PC-3 (cell line): ENCODE measurements around the gene FZD10. TPM values are rescaled to one million over a fixed set of nuclear protein-coding genes. Genes with fewer than 3 reads are reported as not detected.

Experiments
- ATAC-seq: fragments of 200-7000 bp; cut with Tn5 transposase; 2 replicates; pipeline ENCODE4 v1.9.1; 2020; ENCODE audit warnings: mild to moderate bottlenecking, moderate library complexity
- BruUV-seq: library from RNA; stranded (reverse); fragments of 400-500 nt; replicated peaks from 2 replicates; lab custom pipeline; 2021; lab: Mats Ljungman, UMichigan
- CTCF ChIA-PET: fragments of 300-600 bp; sonication (Branson Sonifier 250); formaldehyde crosslinking; loops from one replicate; lab custom pipeline; 2022; ENCODE audit warnings: antibody characterized with exemption; lab: Charles Lee
- POLR2A ChIA-PET: fragments of 300-600 bp; sonication (Branson Sonifier 250); formaldehyde crosslinking; loops from one replicate; lab custom pipeline; 2022; ENCODE audit warnings: antibody characterized with exemption; ENCODE audit not compliant: unreplicated experiment; lab: Charles Lee
- DNase-seq: peaks from one replicate; pipeline ENCODE4 v3.0.0-alpha.2; 2015
- H2AFZ ChIP-seq: fragments of 300-600 bp; sonication (generic); 2 replicates; pipeline ENCODE4 v1.6.0; 2016; ENCODE audit warnings: antibody characterized with exemption, low read length
- H3F3A ChIP-seq: fragments of 300-600 bp; sonication (generic); one replicate; pipeline ENCODE4 v1.6.0; 2017; ENCODE audit warnings: antibody characterized with exemption, low read length, control low read depth, mild to moderate bottlenecking; ENCODE audit not compliant: unreplicated experiment
- H3K27ac ChIP-seq: fragments of 300-600 bp; sonication (generic); 2 replicates; pipeline ENCODE4 v1.5.1; 2016; ENCODE audit warnings: mild to moderate bottlenecking, low read length
- H3K27me3 ChIP-seq: fragments of 300-600 bp; sonication (generic); 2 replicates; pipeline ENCODE4 v1.6.1; 2016; ENCODE audit warnings: low read length, mixed read lengths
- H3K36me3 ChIP-seq: fragments of 300-600 bp; sonication (generic); 2 replicates; pipeline ENCODE4 v1.6.1; 2016; ENCODE audit warnings: low read depth, mixed run types, low read length, mixed read lengths
- H3K4me1 ChIP-seq: fragments of 300-600 bp; sonication (generic); 2 replicates; pipeline ENCODE4 v1.5.1; 2016; ENCODE audit warnings: low read length; ENCODE audit not compliant: insufficient read depth
- H3K4me2 ChIP-seq: fragments of 300-600 bp; sonication (generic); 2 replicates; pipeline ENCODE4 v1.6.0; 2016; ENCODE audit warnings: low read length
- H3K4me3 ChIP-seq: fragments of 300-600 bp; sonication (generic); 2 replicates; pipeline ENCODE4 v1.5.1; 2016; ENCODE audit warnings: mild to moderate bottlenecking, low read length, mixed read lengths
- H3K79me2 ChIP-seq: fragments of 300-600 bp; sonication (generic); 2 replicates; pipeline ENCODE4 v1.6.1; 2017; ENCODE audit warnings: low read length, mixed read lengths
- H3K9ac ChIP-seq: fragments of 300-600 bp; sonication (generic); 2 replicates; pipeline ENCODE4 v1.6.0; 2016; ENCODE audit warnings: mild to moderate bottlenecking, low read length
- H3K9me2 ChIP-seq: fragments of 300-600 bp; sonication (generic); replicated peaks from 2 replicates; pipeline ENCODE4 v1.6.1; 2016; ENCODE audit warnings: mixed run types, low read length, mixed read lengths
- H3K9me3 ChIP-seq: fragments of 300-600 bp; sonication (generic); 2 replicates; pipeline ENCODE4 v1.6.1; 2016; ENCODE audit warnings: low read length, mixed read lengths
- H4K20me1 ChIP-seq: fragments of 300-600 bp; sonication (generic); 2 replicates; pipeline ENCODE4 v1.6.1; 2016; ENCODE audit warnings: low read length, mixed read lengths
- EZH2 ChIP-seq: fragments of 300-600 bp; sonication (generic); IDR thresholded peaks from one replicate; pipeline ENCODE4 v1.6.1; 2017; ENCODE audit warnings: antibody characterized with exemption, mild to moderate bottlenecking, low read length; ENCODE audit not compliant: unreplicated experiment
- EZH2phosphoT487 ChIP-seq: fragments of 300-600 bp; sonication (generic); IDR thresholded peaks from 2 replicates; pipeline ENCODE4 v1.6.1; 2018; ENCODE audit warnings: mild to moderate bottlenecking, antibody characterized with exemption, low read length, borderline replicate concordance
- intact Hi-C: fragments of 100-400 bp; cut with micrococcal nuclease; formaldehyde crosslinking; loops from 2 replicates; pipeline ENCODE4 v1.9.0; 2023
- total RNA-seq: library from RNA; depleted of rRNA; stranded (reverse); fragments of >200 nt; gene quantifications from 2 replicates; pipeline ENCODE4 v1.2.3, GENCODE V29; 2014
- TF ChIP-seq, protein P1 (sequence below): fragments of 300-600 bp; sonication (generic); conservative IDR thresholded peaks from 2 replicates; pipeline ENCODE4 v1.5.1; 2017; ENCODE audit warnings: antibody characterized with exemption, low read depth, mild to moderate bottlenecking, low read length

The FZD10 gene
- total RNA-seq, 1 experiment from 2014 or later: not detected

DNA sequence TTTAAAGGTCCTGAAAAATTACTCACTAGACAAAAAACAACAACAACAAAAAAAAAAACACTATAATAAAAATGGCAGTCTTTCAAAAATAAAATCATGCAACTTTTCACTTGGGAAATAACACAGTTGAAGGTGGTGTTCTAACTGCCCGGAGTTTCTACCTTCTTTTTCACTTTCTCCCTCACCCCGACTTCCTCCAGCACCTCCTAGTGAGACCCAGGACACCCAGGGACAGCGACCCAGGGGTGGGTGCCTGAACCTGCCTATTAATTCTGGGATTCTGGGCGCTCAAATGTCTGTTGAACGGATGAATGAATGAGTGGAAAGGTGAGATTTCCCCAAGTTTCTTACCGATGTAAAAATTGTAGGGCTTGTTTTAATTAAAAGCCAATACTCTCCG is 2.0 kb upstream of the FZD10 start:
- H3K9me2 ChIP-seq: no peaks in the 10 kb centered on the region
- no TSS peak for BruUV-seq
- no peak for DNase-seq
- H3K79me2 ChIP-seq: no peaks in the 10 kb centered on the region
- no peaks in the 10 kb centered on the region for H3K36me3 ChIP-seq
- no peak for ATAC-seq
- ChIA-PET POLR2A (no interaction called here), CTCF (no interaction called here)
- H2AFZ ChIP-seq: no peak overlapping the region
- peaks cover 36% of the 10 kb centered on the region; the same call in 1 of the 2 replicates for H3K27me3 ChIP-seq
- intact Hi-C loops: no loop called here
- no peaks in the 10 kb centered on the region for H4K20me1 ChIP-seq
- H3K9ac ChIP-seq: no peak overlapping the region
- H3K9me3 ChIP-seq: no peaks in the 10 kb centered on the region
- no peaks in the 10 kb centered on the region for H3K4me1 ChIP-seq
- TF ChIP-seq, protein P1, sequence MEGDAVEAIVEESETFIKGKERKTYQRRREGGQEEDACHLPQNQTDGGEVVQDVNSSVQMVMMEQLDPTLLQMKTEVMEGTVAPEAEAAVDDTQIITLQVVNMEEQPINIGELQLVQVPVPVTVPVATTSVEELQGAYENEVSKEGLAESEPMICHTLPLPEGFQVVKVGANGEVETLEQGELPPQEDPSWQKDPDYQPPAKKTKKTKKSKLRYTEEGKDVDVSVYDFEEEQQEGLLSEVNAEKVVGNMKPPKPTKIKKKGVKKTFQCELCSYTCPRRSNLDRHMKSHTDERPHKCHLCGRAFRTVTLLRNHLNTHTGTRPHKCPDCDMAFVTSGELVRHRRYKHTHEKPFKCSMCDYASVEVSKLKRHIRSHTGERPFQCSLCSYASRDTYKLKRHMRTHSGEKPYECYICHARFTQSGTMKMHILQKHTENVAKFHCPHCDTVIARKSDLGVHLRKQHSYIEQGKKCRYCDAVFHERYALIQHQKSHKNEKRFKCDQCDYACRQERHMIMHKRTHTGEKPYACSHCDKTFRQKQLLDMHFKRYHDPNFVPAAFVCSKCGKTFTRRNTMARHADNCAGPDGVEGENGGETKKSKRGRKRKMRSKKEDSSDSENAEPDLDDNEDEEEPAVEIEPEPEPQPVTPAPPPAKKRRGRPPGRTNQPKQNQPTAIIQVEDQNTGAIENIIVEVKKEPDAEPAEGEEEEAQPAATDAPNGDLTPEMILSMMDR: no peak
- TF ChIP-seq EZH2phosphoT487 (no peak), EZH2 (no peak)
- H3F3A ChIP-seq: no peaks in the 10 kb centered on the region
- no peak overlapping the region for H3K27ac ChIP-seq
- no peak overlapping the region for H3K4me2 ChIP-seq
- H3K4me3 ChIP-seq: no peak overlapping the region

DNA sequence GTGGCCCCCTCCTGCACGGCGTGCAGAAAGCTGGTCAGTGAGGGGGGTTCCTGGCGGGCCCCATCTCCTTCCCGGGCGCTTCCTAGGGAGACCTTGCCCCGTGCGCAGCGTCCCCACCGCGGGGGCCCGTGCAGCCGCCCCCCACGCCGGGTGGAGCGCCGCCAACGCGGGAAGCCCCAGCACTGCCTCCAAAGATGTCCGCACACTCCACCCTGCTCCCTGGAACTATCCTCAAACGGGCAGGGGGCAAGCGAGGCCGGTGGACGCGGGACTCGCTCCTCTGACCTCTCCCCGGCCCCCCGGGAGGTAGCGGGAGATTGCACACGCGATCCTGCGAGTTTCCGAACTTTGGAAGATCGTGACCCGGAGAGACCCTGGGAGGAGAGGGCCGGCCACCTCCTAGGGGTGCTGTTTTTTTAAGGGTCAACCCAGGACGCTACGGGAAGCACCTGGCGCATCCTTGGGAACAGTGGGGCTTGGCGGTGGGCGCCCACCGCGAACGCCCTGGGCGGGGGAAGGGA is 1.5 kb upstream of the FZD10 start:
- no peaks in the 10 kb centered on the region for H3K79me2 ChIP-seq
- no peaks in the 10 kb centered on the region for H3K4me1 ChIP-seq
- no peak overlapping the region for H3K4me3 ChIP-seq
- ChIA-PET CTCF (no interaction called here), POLR2A (no interaction called here)
- no peaks in the 10 kb centered on the region for H3F3A ChIP-seq
- no peaks in the 10 kb centered on the region for H4K20me1 ChIP-seq
- H3K36me3 ChIP-seq: no peaks in the 10 kb centered on the region
- H3K4me2 ChIP-seq: no peak overlapping the region
- H3K27me3 ChIP-seq: peaks cover 36% of the 10 kb centered on the region; the same call in 1 of the 2 replicates
- DNase-seq (no peak), ATAC-seq (no peak)
- no TSS peak for BruUV-seq
- H3K9ac ChIP-seq: no peak overlapping the region
- no peaks in the 10 kb centered on the region for H3K9me2 ChIP-seq
- H3K9me3 ChIP-seq: no peaks in the 10 kb centered on the region
- intact Hi-C loops: no loop called here
- no peak overlapping the region for H2AFZ ChIP-seq
- no peak overlapping the region for H3K27ac ChIP-seq
- TF ChIP-seq, protein P1: no peak
- TF ChIP-seq EZH2phosphoT487 (no peak), EZH2 (no peak)

DNA sequence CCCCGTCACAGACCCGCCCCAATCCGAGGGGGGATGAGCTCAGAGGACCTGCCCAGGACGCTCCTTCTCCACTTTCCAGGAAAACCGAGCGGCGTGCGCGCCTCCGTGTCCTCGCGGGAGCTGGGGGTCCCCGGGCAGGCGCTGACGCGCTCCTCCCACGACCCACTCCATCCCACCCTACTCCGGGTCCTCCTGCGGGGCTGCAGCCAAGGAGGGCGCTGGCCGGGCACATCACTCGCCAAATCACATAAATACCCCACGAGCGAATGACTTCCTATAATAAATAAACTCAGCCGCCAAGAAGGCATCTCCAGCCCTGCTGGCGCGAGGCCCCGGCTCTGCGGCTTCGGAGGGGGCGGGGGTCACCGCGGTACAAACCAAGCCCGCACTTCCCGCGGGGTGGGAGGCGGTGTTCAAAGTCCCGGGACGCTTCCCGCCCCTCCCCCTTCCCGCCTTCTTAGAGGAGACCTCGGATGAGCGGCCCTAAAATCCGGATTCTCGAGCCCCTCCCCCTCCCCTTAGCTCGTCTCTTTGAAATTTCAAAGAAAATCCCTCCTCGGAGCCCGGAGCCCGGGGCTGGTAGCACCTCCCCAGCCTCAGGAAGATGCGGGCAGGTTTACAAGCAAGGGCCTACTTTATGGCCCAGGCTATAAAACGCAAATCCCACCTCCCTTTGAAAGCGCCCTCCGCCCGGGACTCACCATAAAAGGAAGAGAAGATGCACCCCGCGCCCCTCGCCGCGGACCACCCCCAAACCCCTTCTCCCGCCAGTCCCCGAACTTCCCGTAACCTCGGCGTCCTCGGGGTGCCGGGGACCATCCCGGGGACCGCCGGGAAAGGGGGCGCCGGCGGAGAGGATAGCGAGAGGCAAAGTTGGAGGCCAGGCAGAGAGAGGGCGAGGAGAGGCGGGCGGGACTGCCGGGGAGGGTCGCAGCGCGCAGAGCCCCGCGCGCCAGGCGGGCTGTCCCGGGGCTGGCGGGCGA is 712 bp upstream of the FZD10 start:
- no peaks in the 10 kb centered on the region for H3K9me3 ChIP-seq
- H3K36me3 ChIP-seq: no peaks in the 10 kb centered on the region
- no peak for ATAC-seq
- no peak overlapping the region for H3K4me3 ChIP-seq
- peaks cover 35% of the 10 kb centered on the region; the same call in 1 of the 2 replicates for H3K27me3 ChIP-seq
- ChIA-PET CTCF (no interaction called here), POLR2A (no interaction called here)
- no peaks in the 10 kb centered on the region for H3F3A ChIP-seq
- TF ChIP-seq EZH2phosphoT487: no peak
- TF ChIP-seq EZH2: no peak
- TF ChIP-seq, protein P1: no peak
- H3K9ac ChIP-seq: no peak overlapping the region
- no peak overlapping the region for H3K4me2 ChIP-seq
- no peak for DNase-seq
- no TSS peak for BruUV-seq
- no peaks in the 10 kb centered on the region for H3K9me2 ChIP-seq
- H2AFZ ChIP-seq: no peak overlapping the region
- no peaks in the 10 kb centered on the region for H3K79me2 ChIP-seq
- no peaks in the 10 kb centered on the region for H3K4me1 ChIP-seq
- intact Hi-C loops: no loop called here
- no peaks in the 10 kb centered on the region for H4K20me1 ChIP-seq
- no peak overlapping the region for H3K27ac ChIP-seq
